BLaER1 (cell line): ENCODE data around the gene AGPAT2.

Source experiments
- H3K27ac ChIP-seq: shearing (Covaris generic); formaldehyde crosslinking; 2 replicates; pipeline ENCODE4 v1.8.1; 2022
- H3K27me3 ChIP-seq: shearing (Covaris generic); formaldehyde crosslinking; 2 replicates; pipeline ENCODE4 v1.8.1; 2022
- H3K36me3 ChIP-seq: shearing (Covaris generic); formaldehyde crosslinking; 2 replicates; pipeline ENCODE4 v1.8.1; 2022
- H3K4me1 ChIP-seq: shearing (Covaris generic); formaldehyde crosslinking; 2 replicates; pipeline ENCODE4 v1.8.1; 2022
- H3K4me2 ChIP-seq: shearing (Covaris generic); formaldehyde crosslinking; 2 replicates; pipeline ENCODE4 v1.8.1; 2022
- H3K4me3 ChIP-seq: shearing (Covaris generic); formaldehyde crosslinking; 2 replicates; pipeline ENCODE4 v1.8.1; 2022
- H3K9ac ChIP-seq: shearing (Covaris generic); formaldehyde crosslinking; 2 replicates; pipeline ENCODE4 v1.8.1; 2022
- H3K9me3 ChIP-seq: shearing (Covaris generic); formaldehyde crosslinking; 2 replicates; pipeline ENCODE4 v1.8.1; 2022
- H4K20me1 ChIP-seq: shearing (Covaris generic); formaldehyde crosslinking; 2 replicates; pipeline ENCODE4 v1.8.1; 2022
- Cebpa-rat ChIP-seq: shearing (Covaris generic); IDR thresholded peaks from 2 replicates; pipeline ENCODE4 v1.8.1; 2022

Gene AGPAT2

GRCh38 chr9:136690104-136690805, 3.0 kb upstream of the AGPAT2 start:
- Histone ChIP-seq H3K9me3 (no peaks in the 10 kb centered on the region), H3K4me2 (peak overlapping the region; percentile 72), H3K9ac (peak overlapping the region; percentile 53), H3K27ac (peak overlapping the region; percentile 21), H3K27me3 (no peaks in the 10 kb centered on the region), H3K4me3 (no peak overlapping the region), H4K20me1 (peaks cover 13% of the 10 kb centered on the region), H3K4me1 (peaks cover 72% of the 10 kb centered on the region), H3K36me3 (no peaks in the 10 kb centered on the region)
- no peak for TF ChIP-seq Cebpa-rat

GRCh38 chr9:136689108-136689460, 1.8 kb upstream of the AGPAT2 start:
- Histone ChIP-seq H3K4me2 (peak overlapping the region; percentile 28; the same call in 1 of the 2 replicates), H3K36me3 (0 out of 2 replicates have a peak, but pooled peaks cover 4% of the 10 kb centered on the region), H4K20me1 (peaks cover 25% of the 10 kb centered on the region), H3K27ac (no peak overlapping the region), H3K9me3 (no peaks in the 10 kb centered on the region), H3K4me3 (no peak overlapping the region), H3K9ac (no peak overlapping the region), H3K4me1 (peaks cover 73% of the 10 kb centered on the region), H3K27me3 (no peaks in the 10 kb centered on the region)
- no peak for TF ChIP-seq Cebpa-rat

- Histone ChIP-seq H3K9me3 (no peaks in the 10 kb centered on the region), H3K27ac (peak overlapping the region; percentile 13; the same call in 1 of the 2 replicates), H3K4me1 (peaks cover 75% of the 10 kb centered on the region), H3K27me3 (no peaks in the 10 kb centered on the region), H3K4me3 (no peak overlapping the region), H3K4me2 (peak overlapping the region; percentile 85), H4K20me1 (peaks cover 31% of the 10 kb centered on the region), H3K9ac (no peak overlapping the region), H3K36me3 (peaks cover 8% of the 10 kb centered on the region; the same call in 1 of the 2 replicates)
- no peak for TF ChIP-seq Cebpa-rat
Measured at GRCh38 chr9:136688274-136689107, 1.2 kb upstream of the AGPAT2 start.

- peak overlapping the region; percentile 41 for H3K4me3 ChIP-seq
- H3K36me3 ChIP-seq, result peaks cover 12% of the 10 kb centered on the region; the same call in 1 of the 2 replicates
- no peak overlapping the region for H3K9ac ChIP-seq
- no peak for TF ChIP-seq Cebpa-rat
- H3K27me3 ChIP-seq, result no peaks in the 10 kb centered on the region
- H3K4me1 ChIP-seq, result peaks cover 81% of the 10 kb centered on the region
- peaks cover 36% of the 10 kb centered on the region for H4K20me1 ChIP-seq
- H3K4me2 ChIP-seq, result peak overlapping the region; percentile 85
- H3K27ac ChIP-seq, result peak overlapping the region; percentile 13; the same call in 1 of the 2 replicates
- H3K9me3 ChIP-seq, result no peaks in the 10 kb centered on the region
Measured at GRCh38 chr9:136687721-136688223, 515 bp upstream of the AGPAT2 start.

- Histone ChIP-seq H3K36me3 (peaks cover 15% of the 10 kb centered on the region; the same call in 1 of the 2 replicates), H3K9me3 (no peaks in the 10 kb centered on the region), H4K20me1 (peaks cover 50% of the 10 kb centered on the region), H3K9ac (peak overlapping the region; percentile 93), H3K4me2 (peak overlapping the region; percentile 100), H3K4me1 (peaks cover 87% of the 10 kb centered on the region), H3K27ac (peak overlapping the region; percentile 94), H3K4me3 (peak overlapping the region; percentile 94), H3K27me3 (no peaks in the 10 kb centered on the region)
- TF ChIP-seq Cebpa-rat, result no peak
Measured at GRCh38 chr9:136686534-136686793, 793 bp downstream of the AGPAT2 start.

GRCh38 chr9:136685790-136686533, 1.3 kb downstream of the AGPAT2 start:
- Histone ChIP-seq H3K9ac (peak overlapping the region; percentile 93), H3K4me1 (peaks cover 87% of the 10 kb centered on the region), H3K9me3 (no peaks in the 10 kb centered on the region), H3K4me2 (peak overlapping the region; percentile 100), H3K4me3 (peak overlapping the region; percentile 94), H4K20me1 (peaks cover 55% of the 10 kb centered on the region), H3K27me3 (no peaks in the 10 kb centered on the region), H3K36me3 (peaks cover 20% of the 10 kb centered on the region), H3K27ac (peak overlapping the region; percentile 94)
- TF ChIP-seq Cebpa-rat, result no peak

GRCh38 chr9:136685216-136685615, 2.0 kb downstream of the AGPAT2 start:
- Histone ChIP-seq H3K27ac (peak overlapping the region; percentile 94), H3K27me3 (no peaks in the 10 kb centered on the region), H3K9me3 (no peaks in the 10 kb centered on the region), H4K20me1 (peaks cover 62% of the 10 kb centered on the region), H3K9ac (peak overlapping the region; percentile 93), H3K4me1 (peaks cover 87% of the 10 kb centered on the region), H3K4me2 (peak overlapping the region; percentile 100), H3K36me3 (peaks cover 24% of the 10 kb centered on the region), H3K4me3 (peak overlapping the region; percentile 94)
- no peak for TF ChIP-seq Cebpa-rat

- H3K36me3 ChIP-seq, result peaks cover 24% of the 10 kb centered on the region
- peak overlapping the region; percentile 100 for H3K4me2 ChIP-seq
- H3K4me3 ChIP-seq, result peak overlapping the region; percentile 94
- peak overlapping the region; percentile 94 for H3K27ac ChIP-seq
- no peaks in the 10 kb centered on the region for H3K27me3 ChIP-seq
- peaks cover 66% of the 10 kb centered on the region for H4K20me1 ChIP-seq
- peak overlapping the region; percentile 93 for H3K9ac ChIP-seq
- H3K9me3 ChIP-seq, result no peaks in the 10 kb centered on the region
- TF ChIP-seq Cebpa-rat, result no peak
- H3K4me1 ChIP-seq, result peaks cover 87% of the 10 kb centered on the region
Measured at GRCh38 chr9:136684799-136685198, 2.5 kb downstream of the AGPAT2 start.

- Histone ChIP-seq H3K27ac (peak overlapping the region; percentile 94), H3K27me3 (no peaks in the 10 kb centered on the region), H4K20me1 (peaks cover 71% of the 10 kb centered on the region), H3K36me3 (peaks cover 24% of the 10 kb centered on the region), H3K4me1 (peaks cover 87% of the 10 kb centered on the region), H3K4me2 (peak overlapping the region; percentile 100), H3K4me3 (peak overlapping the region; percentile 94; the same call in 1 of the 2 replicates), H3K9ac (peak overlapping the region; percentile 93), H3K9me3 (no peaks in the 10 kb centered on the region)
- no peak for TF ChIP-seq Cebpa-rat
Measured at GRCh38 chr9:136684339-136684738, 2.9 kb downstream of the AGPAT2 start.
